ENCODE measurements around the gene C8A.

GRCh38 chr1:56821462-56821797 lies 33.2 kb upstream of the C8A start:
- no peak for TF ChIP-seq POLR2A (IDR thresholded peaks at IDR 0.05; ENCODE audit: low read depth, low read length)
- no peak for TF ChIP-seq TAF1 (IDR thresholded peaks at IDR 0.05; ENCODE audit: borderline replicate concordance, low read depth, low read length)
- no peak for TF ChIP-seq CTCF (IDR thresholded peaks at IDR 0.05 in 2 of 3, conservative IDR thresholded peaks at IDR 0.05 in 1 of 3; ENCODE audit: control insufficient read depth in 2 of 3, extremely low read depth in 1 of 3, insufficient read depth in 1 of 3, low read depth in 3 of 3, low read length in 3 of 3)
- TF ChIP-seq TCF12 (IDR thresholded peaks at IDR 0.05; ENCODE audit: low read depth, low read length), result no peak
- TF ChIP-seq WRNIP1 (IDR thresholded peaks at IDR 0.05; ENCODE audit: borderline replicate concordance, low read depth, low read length), result no peak
- TF ChIP-seq POLR2AphosphoS5 (IDR thresholded peaks at IDR 0.05; ENCODE audit: low read length), result no peak

All from GM12878 (cell line).